Lung (tissue), 12 donors: ENCODE data around the gene MPP7. TPM values are rescaled to one million over a fixed set of nuclear protein-coding genes. Genes with fewer than 3 reads are reported as not detected.

Experiments used
- ATAC-seq: fragments of 200-7000 bp; cut with Tn5 transposase; one replicate; pipeline ENCODE4 v1.9.1; 2020; ENCODE audit warnings: moderate number of reproducible peaks; ENCODE audit not compliant: insufficient read depth, low FRiP score
- DNase-seq, 3 donors: peaks; one replicate each; pipeline ENCODE4 v3.0.0-alpha.2; 2013 to 2017
- H3K27ac ChIP-seq, 2 donors: one replicate each; pipeline ENCODE4 v1.5.1; 2013; ENCODE audit warnings: mild to moderate bottlenecking in 2 of 2, moderate library complexity in 2 of 2, control low read depth in 1 of 2, inconsistent platforms in 1 of 2, low read depth in 1 of 2, low read length in 1 of 2
- H3K27me3 ChIP-seq, 3 donors: one replicate each; pipeline ENCODE4 v1.5.1; 2013; ENCODE audit warnings: low read length in 2 of 3; ENCODE audit not compliant: control insufficient read depth in 3 of 3, insufficient read depth in 3 of 3
- H3K36me3 ChIP-seq, 4 donors: one replicate each; pipeline ENCODE4 v1.5.1; 2013; ENCODE audit warnings: low read length in 4 of 4, mild to moderate bottlenecking in 1 of 4, moderate library complexity in 1 of 4; ENCODE audit not compliant: control insufficient read depth in 4 of 4, insufficient read depth in 4 of 4
- H3K4me1 ChIP-seq, 5 donors: one replicate each; pipeline ENCODE4 v1.5.1; 2013; ENCODE audit warnings: low read length in 5 of 5, mild to moderate bottlenecking in 2 of 5, moderate library complexity in 1 of 5; ENCODE audit not compliant: control insufficient read depth in 5 of 5, insufficient read depth in 5 of 5
- H3K4me3 ChIP-seq: one replicate; pipeline ENCODE4 v1.5.1; 2013; ENCODE audit warnings: mild to moderate bottlenecking, control low read depth, moderate library complexity
- H3K9ac ChIP-seq, 2 donors: one replicate each; pipeline ENCODE4 v1.5.1; 2013; ENCODE audit warnings: low read length in 2 of 2, control low read depth in 1 of 2; ENCODE audit not compliant: insufficient read depth in 1 of 2
- H3K9me3 ChIP-seq, 4 donors: one replicate each; pipeline ENCODE4 v1.5.1; 2013; ENCODE audit warnings: low read length in 3 of 4, mild to moderate bottlenecking in 1 of 4, moderate library complexity in 1 of 4; ENCODE audit not compliant: control insufficient read depth in 4 of 4, insufficient read depth in 3 of 4
- WGBS, 2 donors: extraction: QIAGEN DNeasy Blood & Tissue Kit; methylation state at CpG; one replicate each; pipeline ENCODE4 v1.1.7; 2013; 5-methylcytosine and 5-hydroxymethylcytosine counted together
- polyA plus RNA-seq, 2 donors: library from polyadenylated mRNA; stranded (reverse); fragments of 200-250 nt; gene quantifications; one replicate each; pipeline ENCODE4 v1.2.1, GENCODE V29; 2013
- total RNA-seq, 2 donors: library from RNA; depleted of rRNA in 1 of 2; stranded (reverse); fragments of >200 nt in 1 of 2; gene quantifications; one replicate each; pipeline ENCODE4 v1.2.1, GENCODE V29; 2014 to 2021
- TF ChIP-seq, protein P1 (sequence below): IDR thresholded peaks from 2 replicates; pipeline ENCODE4 v1.5.1; 2012; ENCODE audit warnings: mild to moderate bottlenecking; ENCODE audit errors: control extremely low read depth, extremely low read depth
- donor health status: control.
- donor health status: control.
- donor health status: Bipolar disorder and iron deficiency.
- donor health status: healthy.
- donor health status: DM: yes; HTN: yes; CAD: no.

Gene MPP7
- total and polyA plus RNA-seq, 4 donors: 7.0 to 37.2 (median 19.2) TPM

DNA sequence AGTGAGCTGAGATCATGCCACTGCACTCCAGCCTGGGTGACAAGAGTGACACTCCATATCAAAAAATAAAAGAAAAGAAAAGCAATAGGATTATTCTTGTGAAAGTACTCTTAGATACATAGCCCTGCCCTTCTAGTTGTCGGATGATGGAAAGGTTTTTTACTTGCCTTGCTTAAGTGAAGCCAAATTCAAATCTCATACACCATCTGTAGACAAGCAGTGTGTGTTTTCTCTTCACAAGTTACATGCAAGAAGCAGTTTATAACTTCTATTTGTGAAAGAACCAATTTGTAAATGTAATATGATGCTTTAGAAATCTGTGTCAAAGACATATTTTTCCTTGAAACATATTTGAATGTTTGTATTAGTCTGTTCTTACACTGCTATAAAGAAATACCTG lies 15.8 kb upstream of the MPP7 start:
- Histone ChIP-seq H3K9ac (no peak overlapping the region), H3K27ac (no peak overlapping the region), H3K9me3 (no peaks in the 10 kb centered on the region), H3K36me3 (no peaks in the 10 kb centered on the region), H3K4me3 (no peak overlapping the region), H3K4me1 (no peaks in the 10 kb centered on the region), H3K27me3 (peaks cover 0 to 2% (median 0%) of the 10 kb centered on the region in 3 donors)
- ATAC-seq (no peak), DNase-seq (no peak)
- 55 to 100% methylated on average over 1 of the region's 1 CpG for WGBS, 2 donors
- TF ChIP-seq, protein P1, sequence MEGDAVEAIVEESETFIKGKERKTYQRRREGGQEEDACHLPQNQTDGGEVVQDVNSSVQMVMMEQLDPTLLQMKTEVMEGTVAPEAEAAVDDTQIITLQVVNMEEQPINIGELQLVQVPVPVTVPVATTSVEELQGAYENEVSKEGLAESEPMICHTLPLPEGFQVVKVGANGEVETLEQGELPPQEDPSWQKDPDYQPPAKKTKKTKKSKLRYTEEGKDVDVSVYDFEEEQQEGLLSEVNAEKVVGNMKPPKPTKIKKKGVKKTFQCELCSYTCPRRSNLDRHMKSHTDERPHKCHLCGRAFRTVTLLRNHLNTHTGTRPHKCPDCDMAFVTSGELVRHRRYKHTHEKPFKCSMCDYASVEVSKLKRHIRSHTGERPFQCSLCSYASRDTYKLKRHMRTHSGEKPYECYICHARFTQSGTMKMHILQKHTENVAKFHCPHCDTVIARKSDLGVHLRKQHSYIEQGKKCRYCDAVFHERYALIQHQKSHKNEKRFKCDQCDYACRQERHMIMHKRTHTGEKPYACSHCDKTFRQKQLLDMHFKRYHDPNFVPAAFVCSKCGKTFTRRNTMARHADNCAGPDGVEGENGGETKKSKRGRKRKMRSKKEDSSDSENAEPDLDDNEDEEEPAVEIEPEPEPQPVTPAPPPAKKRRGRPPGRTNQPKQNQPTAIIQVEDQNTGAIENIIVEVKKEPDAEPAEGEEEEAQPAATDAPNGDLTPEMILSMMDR: no peak

DNA sequence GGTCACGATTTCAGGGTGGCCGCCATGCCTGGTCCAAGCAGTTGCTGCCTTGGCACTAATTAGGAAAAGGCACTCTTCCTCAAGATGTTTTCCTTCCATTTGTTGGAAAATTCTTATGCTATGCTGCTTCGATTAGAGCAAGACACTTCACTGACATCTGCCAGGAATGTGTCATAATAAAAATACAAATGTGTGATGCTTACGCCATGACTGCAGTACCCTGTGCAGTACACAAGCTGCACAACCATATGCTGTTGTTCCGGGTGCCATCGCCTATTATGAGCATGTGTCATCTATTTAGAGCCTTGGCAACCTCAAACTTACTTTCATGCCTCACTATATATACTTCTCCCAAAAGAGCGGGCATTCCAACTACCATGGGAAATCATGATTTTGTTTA lies 14.9 kb upstream of the MPP7 start:
- no peak for ATAC-seq
- Histone ChIP-seq H3K9ac (no peak overlapping the region), H3K27me3 (peaks cover 0 to 2% (median 0%) of the 10 kb centered on the region in 3 donors), H3K27ac (no peak overlapping the region), H3K4me1 (no peaks in the 10 kb centered on the region), H3K36me3 (no peaks in the 10 kb centered on the region), H3K9me3 (no peaks in the 10 kb centered on the region), H3K4me3 (no peak overlapping the region)
- TF ChIP-seq, protein P1: no peak
- WGBS, 2 donors: 77 to 83% methylated on average over 7 of the region's 7 CpGs
- no peak for DNase-seq

DNA sequence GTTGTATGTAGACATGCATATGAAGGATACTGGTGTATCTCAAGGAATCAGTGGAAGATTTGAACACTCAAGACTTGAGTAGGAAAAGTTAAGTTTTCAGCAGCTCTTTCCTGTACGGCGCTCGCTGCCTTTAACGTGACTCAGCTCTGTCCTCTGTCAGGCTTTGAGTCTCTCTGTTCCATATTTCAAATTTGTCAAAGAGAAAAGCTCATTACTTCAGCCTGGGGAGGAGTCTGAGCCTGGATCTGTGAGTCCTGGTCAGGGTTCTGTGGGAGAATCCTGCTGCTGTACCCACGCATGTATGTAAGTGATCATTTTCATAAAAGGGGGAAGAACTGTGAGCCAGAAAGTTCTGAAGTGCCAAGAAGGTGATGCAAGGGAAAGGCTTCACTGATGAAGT lies 13.8 kb upstream of the MPP7 start:
- Histone ChIP-seq H3K36me3 (no peaks in the 10 kb centered on the region), H3K27ac (no peak overlapping the region), H3K9ac (no peak overlapping the region), H3K9me3 (peaks cover 0 to 3% (median 0%) of the 10 kb centered on the region in 4 donors), H3K4me3 (no peak overlapping the region), H3K27me3 (peaks cover 0 to 2% (median 0%) of the 10 kb centered on the region in 3 donors), H3K4me1 (no peaks in the 10 kb centered on the region)
- DNase-seq (no peak), ATAC-seq (no peak)
- TF ChIP-seq, protein P1: no peak
- 74 to 77% methylated on average over 5 of the region's 5 CpGs for WGBS, 2 donors

DNA sequence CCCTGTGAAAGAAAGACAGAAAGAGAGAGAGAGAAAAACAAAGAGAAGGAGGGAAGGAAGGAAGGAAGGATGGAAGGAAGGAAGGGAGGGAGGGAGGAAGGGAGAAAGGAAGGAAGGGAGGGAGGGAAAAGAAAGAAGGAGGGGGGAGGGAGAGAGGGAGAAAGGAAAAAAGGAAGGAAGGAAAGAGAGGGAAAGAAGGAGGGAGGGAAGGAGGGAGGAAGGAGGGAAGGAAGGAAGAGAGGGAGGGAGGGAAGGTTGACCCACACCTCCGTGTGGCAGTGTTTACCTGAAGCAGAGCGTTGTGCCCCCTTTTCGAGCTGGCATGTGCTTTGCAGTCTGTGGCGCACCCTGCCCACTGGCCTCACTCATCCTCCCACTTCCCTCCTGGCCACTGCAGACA lies 12.3 kb upstream of the MPP7 start:
- DNase-seq: no peak
- H3K4me3 ChIP-seq: no peak overlapping the region
- no peaks in the 10 kb centered on the region for H3K36me3 ChIP-seq
- H3K9me3 ChIP-seq: peaks cover 0 to 3% (median 0%) of the 10 kb centered on the region in 4 donors
- H3K4me1 ChIP-seq: no peaks in the 10 kb centered on the region
- no peak overlapping the region for H3K9ac ChIP-seq
- WGBS, 2 donors: 65 to 67% methylated on average over 4 of the region's 4 CpGs
- peaks cover 0 to 2% (median 0%) of the 10 kb centered on the region in 3 donors for H3K27me3 ChIP-seq
- no peak overlapping the region for H3K27ac ChIP-seq
- TF ChIP-seq, protein P1: no peak
- ATAC-seq: no peak
